ENCODE results near the gene MAGIX. TPM values are rescaled to one million over a fixed set of nuclear protein-coding genes. Genes with fewer than 3 reads are reported as not detected.
A peak's percentile ranks its signal among the peaks of the same experiment; 100 is the strongest.

The MAGIX gene
- total and polyA plus RNA-seq, 2 of the 4 experiments (the other 2 are of a cell fraction) = 0.72 to 1.1 TPM

DNA sequence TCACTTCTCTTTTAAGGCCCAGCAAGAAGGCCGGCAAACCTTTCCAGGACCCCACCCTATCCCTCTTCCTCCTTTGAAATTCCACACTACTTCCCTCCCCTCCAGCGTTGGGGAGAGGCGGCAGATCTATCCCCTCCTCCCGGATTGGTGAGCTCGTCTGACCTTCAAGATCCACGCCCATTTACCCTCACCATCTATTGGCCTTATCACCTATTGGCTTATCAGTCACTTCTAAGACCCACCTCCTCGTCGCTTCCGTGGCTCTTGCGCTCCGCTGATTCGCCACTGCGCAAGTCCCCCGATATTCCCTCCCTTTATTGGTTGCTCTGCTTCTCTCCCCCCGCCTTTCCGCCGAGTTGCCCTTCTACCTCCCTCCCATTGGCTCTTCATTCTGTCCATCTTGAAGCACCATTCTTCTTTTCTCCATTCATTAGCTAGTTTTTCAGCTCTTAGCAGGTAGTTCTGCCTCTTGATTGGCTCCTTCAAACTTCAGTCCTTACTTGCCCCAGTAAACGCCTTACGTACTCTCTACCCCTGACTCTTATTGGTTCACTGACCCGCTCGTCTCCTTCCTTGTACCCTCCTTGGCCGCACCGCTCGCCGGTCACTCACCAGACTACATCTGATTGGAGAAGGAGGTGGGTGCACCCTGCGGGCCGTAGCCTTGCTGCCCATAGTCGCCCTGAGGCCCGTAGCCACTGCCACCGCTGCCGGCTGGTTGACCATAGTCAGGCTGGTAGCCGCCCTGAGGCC is 28.4 kb downstream of the MAGIX start:
- Histone ChIP-seq H2AFZ (replicated peaks; ENCODE audit: low read length, poor library complexity) (peak overlapping the region; percentile 88), H3K9me3 (ENCODE audit: control insufficient read depth, insufficient read depth, low read length) (no peaks in the 10 kb centered on the region), H4K20me1 (ENCODE audit: insufficient read depth, low read length) (no peaks in the 10 kb centered on the region), H3K27ac (ENCODE audit: insufficient read depth, low read length) (peak overlapping the region; percentile 65), H4K91ac (ENCODE audit: insufficient read depth, low read depth, low read length) (no peak overlapping the region; the same call in 1 of the 2 replicates), H3K36me3 (ENCODE audit: control insufficient read depth, insufficient read depth, low read length) (no peaks in the 10 kb centered on the region), H2BK15ac (ENCODE audit: low read depth, low read length) (no peak overlapping the region), H3K4me3 (ENCODE audit: insufficient read depth, low read depth, low read length) (peak overlapping the region; percentile 64), H2AK9ac (replicated peaks; ENCODE audit: low read depth, low read length, poor library complexity) (peak overlapping the region; percentile 87), H2BK120ac (ENCODE audit: low read depth, low read length) (no peak overlapping the region), H3K27me3 (ENCODE audit: control insufficient read depth, insufficient read depth, low read length) (no peaks in the 10 kb centered on the region), H3K9me1 (ENCODE audit: insufficient read depth, low read length) (no peaks in the 10 kb centered on the region), H2AK5ac (ENCODE audit: low read depth, low read length) (peak overlapping the region; percentile 57; the same call in 1 of the 2 replicates), H3K79me1 (ENCODE audit: low read depth in 1 of 2, low read length in 2 of 2) (no peaks in the 10 kb centered on the region; a peak in 1 of 4 replicates), H3K56ac (ENCODE audit: extremely low read depth, insufficient read depth, low read length) (peak overlapping the region; percentile 62; the same call in 1 of the 2 replicates), H4K5ac (ENCODE audit: low read depth, low read length) (no peak overlapping the region; the same call in 1 of the 2 replicates), H3K14ac (replicated peaks; ENCODE audit: low read depth, low read length) (peak overlapping the region; percentile 63), H3K4me1 (ENCODE audit: control insufficient read depth, insufficient read depth, low read length) (no peaks in the 10 kb centered on the region; the same call in 1 of the 2 replicates), H3K4me2 (ENCODE audit: low read depth, low read length) (no peak overlapping the region), H3K18ac (ENCODE audit: low read depth, low read length) (no peak overlapping the region), H2BK5ac (ENCODE audit: low read depth, low read length, poor library complexity, severe bottlenecking) (peak overlapping the region; percentile 51), H4K8ac (ENCODE audit: low read depth in 2 of 2, low read length in 2 of 2) (peak overlapping the region; percentile 29 to 91; a peak in 2 of 4 replicates), H3K9ac (ENCODE audit: low read depth, low read length) (peak overlapping the region; percentile 75), H2BK20ac (ENCODE audit: low read depth, low read length) (no peak overlapping the region), H3K4ac (ENCODE audit: low read depth, low read length) (peak overlapping the region; percentile 89), H3K23ac (ENCODE audit: low read depth, low read length) (no peak overlapping the region)
- intact Hi-C loops (cut with micrococcal nuclease) = loop anchor here (5.0 kb wide), 1 partner anchor 561 kb away; no protein-coding TSS in a partner anchor
- BruUV-seq (replicated peaks) = no TSS peak
- POLR2A ChIA-PET (ENCODE audit: unreplicated experiment) = interaction anchor here (0.5 to 1.0 kb wide), 3 partner anchors 24 to 692 kb away, joined by 3 to 5 read pairs (median 3); partner anchors contain the start of gene GRIPAP1
- ATAC-seq (ENCODE audit: low read depth) (peak; percentile 90), DNase-seq (peak; percentile 100)
- CTCF ChIA-PET = no interaction called here
- dilution Hi-C loops (cut with HindIII; ENCODE audit: low sequenced_read_pairs, unreplicated experiment) = no loop called here
- WGBS, 2 experiments (ENCODE audit: extremely low coverage in 2 of 2, insufficient read length in 1 of 2) = 27% methylated on average over 24 of the region's 32 CpGs; no CpG with 5 or more reads in 1 of the 2 experiments
- in situ Hi-C loops (cut with MboI; ENCODE audit: low sequenced_read_pairs) = no loop called here
- TF ChIP-seq MXI1 (IDR thresholded peaks at IDR 0.05; ENCODE audit: borderline replicate concordance, low read depth, low read length) (no peak), SMC3 (IDR thresholded peaks at IDR 0.05; ENCODE audit: low read depth, low read length) (no peak), POLR2A (IDR thresholded peaks at IDR 0.05; ENCODE audit: low read depth, low read length) (peak; percentile 33; the same call in 1 of the 2 replicates), NFE2L2 (IDR thresholded peaks at IDR 0.05; ENCODE audit: low read depth, low read length) (no peak), MAFK (IDR thresholded peaks at IDR 0.05; ENCODE audit: low read depth, low read length) (no peak), RAD21 (IDR thresholded peaks at IDR 0.05; ENCODE audit: low read length) (no peak), RFX5 (IDR thresholded peaks at IDR 0.05; ENCODE audit: low read depth, low read length) (no peak), BHLHE40 (IDR thresholded peaks at IDR 0.05; ENCODE audit: low read depth, low read length) (no peak), CHD1 (IDR thresholded peaks at IDR 0.05; ENCODE audit: low read depth, low read length) (no peak), RCOR1 (IDR thresholded peaks at IDR 0.05; ENCODE audit: insufficient replicate concordance, low read length) (no peak), MAZ (IDR thresholded peaks at IDR 0.05; ENCODE audit: borderline replicate concordance, low read depth, low read length) (peak; percentile 57; the same call in 1 of the 2 replicates), FOS (IDR thresholded peaks at IDR 0.05; ENCODE audit: low read depth, low read length) (peak; percentile 35; the same call in 1 of the 2 replicates)
- TF ChIP-seq, protein P1, sequence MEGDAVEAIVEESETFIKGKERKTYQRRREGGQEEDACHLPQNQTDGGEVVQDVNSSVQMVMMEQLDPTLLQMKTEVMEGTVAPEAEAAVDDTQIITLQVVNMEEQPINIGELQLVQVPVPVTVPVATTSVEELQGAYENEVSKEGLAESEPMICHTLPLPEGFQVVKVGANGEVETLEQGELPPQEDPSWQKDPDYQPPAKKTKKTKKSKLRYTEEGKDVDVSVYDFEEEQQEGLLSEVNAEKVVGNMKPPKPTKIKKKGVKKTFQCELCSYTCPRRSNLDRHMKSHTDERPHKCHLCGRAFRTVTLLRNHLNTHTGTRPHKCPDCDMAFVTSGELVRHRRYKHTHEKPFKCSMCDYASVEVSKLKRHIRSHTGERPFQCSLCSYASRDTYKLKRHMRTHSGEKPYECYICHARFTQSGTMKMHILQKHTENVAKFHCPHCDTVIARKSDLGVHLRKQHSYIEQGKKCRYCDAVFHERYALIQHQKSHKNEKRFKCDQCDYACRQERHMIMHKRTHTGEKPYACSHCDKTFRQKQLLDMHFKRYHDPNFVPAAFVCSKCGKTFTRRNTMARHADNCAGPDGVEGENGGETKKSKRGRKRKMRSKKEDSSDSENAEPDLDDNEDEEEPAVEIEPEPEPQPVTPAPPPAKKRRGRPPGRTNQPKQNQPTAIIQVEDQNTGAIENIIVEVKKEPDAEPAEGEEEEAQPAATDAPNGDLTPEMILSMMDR (conservative IDR thresholded peaks at IDR 0.05; ENCODE audit: low read depth, low read length) = no peak
- TF ChIP-seq, protein P2, sequence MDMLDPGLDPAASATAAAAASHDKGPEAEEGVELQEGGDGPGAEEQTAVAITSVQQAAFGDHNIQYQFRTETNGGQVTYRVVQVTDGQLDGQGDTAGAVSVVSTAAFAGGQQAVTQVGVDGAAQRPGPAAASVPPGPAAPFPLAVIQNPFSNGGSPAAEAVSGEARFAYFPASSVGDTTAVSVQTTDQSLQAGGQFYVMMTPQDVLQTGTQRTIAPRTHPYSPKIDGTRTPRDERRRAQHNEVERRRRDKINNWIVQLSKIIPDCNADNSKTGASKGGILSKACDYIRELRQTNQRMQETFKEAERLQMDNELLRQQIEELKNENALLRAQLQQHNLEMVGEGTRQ (IDR thresholded peaks at IDR 0.05; ENCODE audit: low read depth, low read length) = no peak
